Panc1 (cell line): ENCODE data around the gene PACSIN3.

Experiments used
- CTCF ChIP-seq: fragments of 450-650 bp; IDR thresholded peaks from 2 replicates; pipeline ENCODE4 v1.5.1; 2017; ENCODE audit warnings: mild to moderate bottlenecking
- POLR2AphosphoS5 ChIP-seq: IDR thresholded peaks from 2 replicates; pipeline ENCODE4 v1.6.1; 2012; ENCODE audit warnings: mild to moderate bottlenecking, low read depth, low read length, moderate library complexity

- TF ChIP-seq CTCF (no peak), POLR2AphosphoS5 (no peak)
Observed at GRCh38 chr11:47220401-47220821, 34.2 kb upstream of the PACSIN3 start.
